K562 (cell line): ENCODE results near the gene SLC25A10. TPM values are rescaled to one million over a fixed set of nuclear protein-coding genes. Genes with fewer than 3 reads are reported as not detected.

ENCODE experiments used
- CBX3 ChIP-seq, 2 experiments: IDR thresholded peaks; 1 replicate in 1 of 2; 2 replicates in 1 of 2; pipeline ENCODE4 v1.6.1; 2012; ENCODE audit warnings: inconsistent platforms in 2 of 2, low read length in 2 of 2, borderline replicate concordance in 1 of 2, control low read depth in 1 of 2
- CCNT2 ChIP-seq: IDR thresholded peaks from 2 replicates; pipeline ENCODE4 v1.6.1; 2011; ENCODE audit warnings: borderline replicate concordance, low read depth, mild to moderate bottlenecking, moderate library complexity, mixed read lengths, low read length; ENCODE audit not compliant: insufficient read length; ENCODE audit errors: extremely low read depth
- DEAF1 ChIP-seq: fragments of 450-650 bp; formaldehyde crosslinking; IDR thresholded peaks from 2 replicates; pipeline ENCODE4 v1.4.0; 2020; ENCODE audit warnings: mild to moderate bottlenecking, moderate library complexity
- ETV5 ChIP-seq: sonication (generic); formaldehyde crosslinking; IDR thresholded peaks from 2 replicates; pipeline ENCODE4 v1.4.0; 2020; ENCODE audit warnings: low read depth, mild to moderate bottlenecking, missing genetic modification reagents
- HDGF ChIP-seq: fragments of 450-650 bp; IDR thresholded peaks from 2 replicates; pipeline ENCODE4 v1.6.1; 2016
- LARP7 ChIP-seq: fragments of 450-650 bp; IDR thresholded peaks from 2 replicates; pipeline ENCODE4 v1.6.1; 2016
- LEF1 ChIP-seq: fragments of 450-650 bp; IDR thresholded peaks from 2 replicates; pipeline ENCODE4 v1.6.1; 2016; ENCODE audit warnings: mild to moderate bottlenecking
- MAFK ChIP-seq: IDR thresholded peaks from 2 replicates; pipeline ENCODE4 v1.6.1; 2011; ENCODE audit warnings: low read length, improper control_type of control experiment
- MCM5 ChIP-seq: fragments of 450-650 bp; IDR thresholded peaks from 2 replicates; pipeline ENCODE4 v1.6.1; 2016; ENCODE audit warnings: low read depth
- MTA3 ChIP-seq: fragments of 450-650 bp; formaldehyde crosslinking; IDR thresholded peaks from 2 replicates; pipeline ENCODE4 v1.6.1; 2017; ENCODE audit warnings: mild to moderate bottlenecking, borderline replicate concordance
- NFRKB ChIP-seq: fragments of 450-650 bp; IDR thresholded peaks from 2 replicates; pipeline ENCODE4 v1.6.1; 2016; ENCODE audit warnings: low read depth
- POLR2A ChIP-seq: fragments of 450-650 bp; conservative IDR thresholded peaks from 2 replicates; pipeline ENCODE4 v1.6.1; 2016
- RB1 ChIP-seq: fragments of 450-650 bp; IDR thresholded peaks from 2 replicates; pipeline ENCODE4 v1.6.1; 2017; ENCODE audit warnings: low read depth, mild to moderate bottlenecking
- SMARCA4 ChIP-seq: fragments of 450-650 bp; IDR thresholded peaks from 2 replicates; pipeline ENCODE4 v1.6.1; 2016
- SUPT5H ChIP-seq: fragments of 450-650 bp; IDR thresholded peaks from 2 replicates; pipeline ENCODE4 v1.6.1; 2016
- TAF1 ChIP-seq: IDR thresholded peaks from 2 replicates; pipeline ENCODE4 v1.6.1; 2011; ENCODE audit warnings: mild to moderate bottlenecking, low read length, moderate library complexity; ENCODE audit not compliant: insufficient read depth, control insufficient read depth, severe bottlenecking; ENCODE audit errors: extremely low read depth
- TRIM28 ChIP-seq: fragments of 450-650 bp; IDR thresholded peaks from 2 replicates; pipeline ENCODE4 v1.6.1; 2017
- ZEB2 ChIP-seq: fragments of 450-650 bp; IDR thresholded peaks from 2 replicates; pipeline ENCODE4 v1.6.1; 2016
- ZNF408 ChIP-seq: fragments of 250-450 bp; sonication (Bioruptor Pico); IDR thresholded peaks from 2 replicates; pipeline ENCODE4 v1.4.0; 2020; ENCODE audit warnings: low read depth, mild to moderate bottlenecking, moderate library complexity
- ZNF444 ChIP-seq: fragments of 250-450 bp; sonication (Bioruptor Pico); IDR thresholded peaks from 2 replicates; pipeline ENCODE4 v1.4.0; 2020; ENCODE audit warnings: mild to moderate bottlenecking, moderate library complexity
- ZNF551 ChIP-seq: fragments of 250-450 bp; sonication (Bioruptor Pico); IDR thresholded peaks from 2 replicates; pipeline ENCODE4 v1.5.0; 2021; ENCODE audit warnings: mild to moderate bottlenecking, moderate library complexity
- ZNF561 ChIP-seq: fragments of 450-650 bp; formaldehyde crosslinking; conservative IDR thresholded peaks from 2 replicates; pipeline ENCODE4 v1.4.0; 2020; ENCODE audit warnings: mild to moderate bottlenecking, moderate library complexity
- polyA plus RNA-seq, 8 experiments: library from polyadenylated mRNA; depleted of rRNA in 4 of 8; stranded (reverse) in 5 of 8; unstranded in 3 of 8; fragments of >200 nt; fragmentation: Nextera tagmentation in 2 of 8; fragmentation: Illumina TruSeq in 1 of 8; extraction: Ambion mirVana in 2 of 8; extraction: Trizol in 1 of 8; gene quantifications; 2 replicates each; pipeline versions ENCODE4 v1.2.1 to v1.2.3, GENCODE V29; 2011 to 2014; ENCODE audit warnings: inconsistent platforms in 1 of 8, missing spikeins in 1 of 8
- total RNA-seq, 7 experiments: library from RNA; depleted of rRNA in 6 of 7; stranded (reverse); fragments of >200 nt in 6 of 7; fragmentation: Illumina TruSeq in 2 of 7; extraction: Trizol in 2 of 7; gene quantifications; 2 replicates each; pipeline versions ENCODE4 v1.2.1 to v1.2.3, GENCODE V29; 2011 to 2021; ENCODE audit warnings: low replicate concordance in 1 of 7
- TF ChIP-seq, protein P1 (sequence below): fragments of 250-450 bp; sonication (Bioruptor Pico); IDR thresholded peaks from 2 replicates; pipeline ENCODE4 v1.9.0; 2021; ENCODE audit warnings: mild to moderate bottlenecking, inconsistent platforms
- TF ChIP-seq, protein P2 (sequence below), 2 experiments: fragments of 150-350 bp in 1 of 2; IDR thresholded peaks; 2 replicates each; pipeline ENCODE4 v1.6.1; 2012 to 2016; ENCODE audit warnings: low read depth in 2 of 2, low read length in 2 of 2, mild to moderate bottlenecking in 1 of 2, moderate library complexity in 1 of 2

SLC25A10 gene
- total and polyA plus RNA-seq, 9 of the 15 experiments (the other 6 are each of a cell fraction or from before 2014, with no cell fraction given): 0.10 to 85.6 (median 34.3) TPM

- TF ChIP-seq, protein P1, sequence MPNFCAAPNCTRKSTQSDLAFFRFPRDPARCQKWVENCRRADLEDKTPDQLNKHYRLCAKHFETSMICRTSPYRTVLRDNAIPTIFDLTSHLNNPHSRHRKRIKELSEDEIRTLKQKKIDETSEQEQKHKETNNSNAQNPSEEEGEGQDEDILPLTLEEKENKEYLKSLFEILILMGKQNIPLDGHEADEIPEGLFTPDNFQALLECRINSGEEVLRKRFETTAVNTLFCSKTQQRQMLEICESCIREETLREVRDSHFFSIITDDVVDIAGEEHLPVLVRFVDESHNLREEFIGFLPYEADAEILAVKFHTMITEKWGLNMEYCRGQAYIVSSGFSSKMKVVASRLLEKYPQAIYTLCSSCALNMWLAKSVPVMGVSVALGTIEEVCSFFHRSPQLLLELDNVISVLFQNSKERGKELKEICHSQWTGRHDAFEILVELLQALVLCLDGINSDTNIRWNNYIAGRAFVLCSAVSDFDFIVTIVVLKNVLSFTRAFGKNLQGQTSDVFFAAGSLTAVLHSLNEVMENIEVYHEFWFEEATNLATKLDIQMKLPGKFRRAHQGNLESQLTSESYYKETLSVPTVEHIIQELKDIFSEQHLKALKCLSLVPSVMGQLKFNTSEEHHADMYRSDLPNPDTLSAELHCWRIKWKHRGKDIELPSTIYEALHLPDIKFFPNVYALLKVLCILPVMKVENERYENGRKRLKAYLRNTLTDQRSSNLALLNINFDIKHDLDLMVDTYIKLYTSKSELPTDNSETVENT: 0 out of 2 replicates have a peak, but pooled peaks have one; percentile 38
- no peak for TF ChIP-seq ZNF561 (CRISPR knock-in tag)
- no peak for TF ChIP-seq TAF1
- no peak for TF ChIP-seq LEF1
- TF ChIP-seq CCNT2: no peak
- TF ChIP-seq NFRKB: no peak
- TF ChIP-seq ZNF444: no peak
- 0 out of 2 replicates have a peak, but pooled peaks have one; percentile 24 for TF ChIP-seq MTA3
- no peak for TF ChIP-seq ZNF551
- no peak for TF ChIP-seq MCM5
- TF ChIP-seq SUPT5H: peak; percentile 63
- no peak for TF ChIP-seq HDGF
- no peak for TF ChIP-seq ZNF408 (CRISPR knock-in tag)
- peak; percentile 77 for TF ChIP-seq SMARCA4
- TF ChIP-seq DEAF1 (CRISPR knock-in tag): no peak
- TF ChIP-seq, protein P2, sequence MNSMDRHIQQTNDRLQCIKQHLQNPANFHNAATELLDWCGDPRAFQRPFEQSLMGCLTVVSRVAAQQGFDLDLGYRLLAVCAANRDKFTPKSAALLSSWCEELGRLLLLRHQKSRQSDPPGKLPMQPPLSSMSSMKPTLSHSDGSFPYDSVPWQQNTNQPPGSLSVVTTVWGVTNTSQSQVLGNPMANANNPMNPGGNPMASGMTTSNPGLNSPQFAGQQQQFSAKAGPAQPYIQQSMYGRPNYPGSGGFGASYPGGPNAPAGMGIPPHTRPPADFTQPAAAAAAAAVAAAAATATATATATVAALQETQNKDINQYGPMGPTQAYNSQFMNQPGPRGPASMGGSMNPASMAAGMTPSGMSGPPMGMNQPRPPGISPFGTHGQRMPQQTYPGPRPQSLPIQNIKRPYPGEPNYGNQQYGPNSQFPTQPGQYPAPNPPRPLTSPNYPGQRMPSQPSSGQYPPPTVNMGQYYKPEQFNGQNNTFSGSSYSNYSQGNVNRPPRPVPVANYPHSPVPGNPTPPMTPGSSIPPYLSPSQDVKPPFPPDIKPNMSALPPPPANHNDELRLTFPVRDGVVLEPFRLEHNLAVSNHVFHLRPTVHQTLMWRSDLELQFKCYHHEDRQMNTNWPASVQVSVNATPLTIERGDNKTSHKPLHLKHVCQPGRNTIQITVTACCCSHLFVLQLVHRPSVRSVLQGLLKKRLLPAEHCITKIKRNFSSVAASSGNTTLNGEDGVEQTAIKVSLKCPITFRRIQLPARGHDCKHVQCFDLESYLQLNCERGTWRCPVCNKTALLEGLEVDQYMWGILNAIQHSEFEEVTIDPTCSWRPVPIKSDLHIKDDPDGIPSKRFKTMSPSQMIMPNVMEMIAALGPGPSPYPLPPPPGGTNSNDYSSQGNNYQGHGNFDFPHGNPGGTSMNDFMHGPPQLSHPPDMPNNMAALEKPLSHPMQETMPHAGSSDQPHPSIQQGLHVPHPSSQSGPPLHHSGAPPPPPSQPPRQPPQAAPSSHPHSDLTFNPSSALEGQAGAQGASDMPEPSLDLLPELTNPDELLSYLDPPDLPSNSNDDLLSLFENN (IDR thresholded peaks at IDR 0.05; ENCODE audit: low read depth in 2 of 2, low read length in 2 of 2): no peak
- TF ChIP-seq ETV5 (CRISPR knock-in tag): no peak
- TF ChIP-seq LARP7: 0 out of 2 replicates have a peak, but pooled peaks have one; percentile 27
- 0 out of 2 replicates have a peak, but pooled peaks have one; percentile 41 for TF ChIP-seq TRIM28
- no peak for TF ChIP-seq CBX3 (IDR thresholded peaks at IDR 0.05; ENCODE audit: borderline replicate concordance in 1 of 2, low read length in 2 of 2)
- peak; percentile 100 for TF ChIP-seq MAFK
- TF ChIP-seq RB1: no peak
- peak; percentile 17; the same call in 1 of the 2 replicates for TF ChIP-seq ZEB2
- peak; percentile 66 for TF ChIP-seq POLR2A
Observed at GRCh38 chr17:81722184-81723120, 10.4 kb downstream of the SLC25A10 start (continued).
